BJ (cell line): ENCODE data around the gene NDUFS3. TPM values are rescaled to one million over a fixed set of nuclear protein-coding genes. Genes with fewer than 3 reads are reported as not detected.
"Not testable (repeated sequence)": the region's sequence is repeated elsewhere in the genome, so short reads cannot be mapped to it uniquely, and the experiment has no call there.

ENCODE experiments used
- CTCF ChIA-PET: fragments of 350-600 bp; formaldehyde crosslinking; extraction: SDS; loops from one replicate; lab custom pipeline; 2021; ENCODE audit warnings: antibody characterized with exemption, inconsistent platforms; lab: Yijun Ruan, JAX
- POLR2A ChIA-PET: fragments of 300-600 bp; sonication (Branson Sonifier 250); formaldehyde crosslinking; extraction: SDS; loops from one replicate; lab custom pipeline; 2021; ENCODE audit warnings: antibody characterized with exemption; lab: Charles Lee
- DNase-seq: peaks from one replicate; pipeline ENCODE4 v3.0.0-alpha.2; 2011; ENCODE audit warnings: low read depth
- H3K27me3 ChIP-seq: 2 replicates; pipeline ENCODE4 v1.6.0; 2011; ENCODE audit warnings: low read length; ENCODE audit not compliant: control insufficient read depth, insufficient read depth
- H3K36me3 ChIP-seq: 2 replicates; pipeline ENCODE4 v1.5.1; 2011; ENCODE audit warnings: low read length; ENCODE audit not compliant: control insufficient read depth, insufficient read depth
- H3K4me3 ChIP-seq: 2 replicates; pipeline ENCODE4 v1.5.1; 2011; ENCODE audit warnings: low read depth, mild to moderate bottlenecking, control low read depth, low read length
- polyA plus RNA-seq: library from polyadenylated mRNA; depleted of rRNA; stranded (reverse); fragments of >200 nt; gene quantifications from 2 replicates; pipeline ENCODE4 v1.2.3, GENCODE V29; 2011
- TF ChIP-seq, protein P1 (sequence below): IDR thresholded peaks from 2 replicates; pipeline ENCODE4 v1.5.1; 2011; ENCODE audit warnings: low read depth, mild to moderate bottlenecking, control low read depth, inconsistent platforms, low read length, moderate library complexity; ENCODE audit not compliant: insufficient read depth

Gene NDUFS3
- polyA plus RNA-seq, 1 experiment, result 98.0 TPM

DNA sequence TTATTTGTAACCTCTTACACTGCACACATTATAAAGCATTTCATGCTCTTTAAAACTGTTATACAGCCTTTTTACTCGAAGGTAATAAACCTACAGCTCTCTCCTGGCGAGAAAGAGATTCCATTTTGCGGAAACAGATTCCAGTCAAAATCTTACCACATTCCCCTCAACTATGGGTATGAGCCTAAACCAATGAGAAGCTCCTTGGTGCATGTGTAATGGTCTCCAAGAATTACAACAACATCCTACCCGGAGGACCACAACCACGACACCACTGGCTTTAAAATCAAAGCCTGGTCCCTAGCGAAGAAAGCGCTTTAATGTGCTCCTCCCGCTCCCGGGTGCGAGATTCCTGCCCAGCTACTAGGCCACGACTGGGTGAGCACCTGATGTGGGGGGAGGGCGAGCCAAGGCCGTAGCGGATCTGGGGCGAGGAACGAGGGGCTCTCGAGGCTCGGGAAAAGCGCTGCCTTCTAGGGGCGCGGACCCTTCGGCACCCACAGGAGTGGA is 26.8 kb upstream of the NDUFS3 start:
- TF ChIP-seq, protein P1, sequence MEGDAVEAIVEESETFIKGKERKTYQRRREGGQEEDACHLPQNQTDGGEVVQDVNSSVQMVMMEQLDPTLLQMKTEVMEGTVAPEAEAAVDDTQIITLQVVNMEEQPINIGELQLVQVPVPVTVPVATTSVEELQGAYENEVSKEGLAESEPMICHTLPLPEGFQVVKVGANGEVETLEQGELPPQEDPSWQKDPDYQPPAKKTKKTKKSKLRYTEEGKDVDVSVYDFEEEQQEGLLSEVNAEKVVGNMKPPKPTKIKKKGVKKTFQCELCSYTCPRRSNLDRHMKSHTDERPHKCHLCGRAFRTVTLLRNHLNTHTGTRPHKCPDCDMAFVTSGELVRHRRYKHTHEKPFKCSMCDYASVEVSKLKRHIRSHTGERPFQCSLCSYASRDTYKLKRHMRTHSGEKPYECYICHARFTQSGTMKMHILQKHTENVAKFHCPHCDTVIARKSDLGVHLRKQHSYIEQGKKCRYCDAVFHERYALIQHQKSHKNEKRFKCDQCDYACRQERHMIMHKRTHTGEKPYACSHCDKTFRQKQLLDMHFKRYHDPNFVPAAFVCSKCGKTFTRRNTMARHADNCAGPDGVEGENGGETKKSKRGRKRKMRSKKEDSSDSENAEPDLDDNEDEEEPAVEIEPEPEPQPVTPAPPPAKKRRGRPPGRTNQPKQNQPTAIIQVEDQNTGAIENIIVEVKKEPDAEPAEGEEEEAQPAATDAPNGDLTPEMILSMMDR, result no peak
- ChIA-PET POLR2A (no interaction called here), CTCF (interaction anchor here (0.5 to 5.7 kb wide), 6 partner anchors 12 to 184 kb away, joined by 3 to 45 read pairs (median 7); partner anchors contain the start of gene PTPMT1)
- Histone ChIP-seq H3K27me3 (no peaks in the 10 kb centered on the region), H3K36me3 (no peaks in the 10 kb centered on the region), H3K4me3 (peak overlapping the region; percentile 85)
- DNase-seq, result no peak

DNA sequence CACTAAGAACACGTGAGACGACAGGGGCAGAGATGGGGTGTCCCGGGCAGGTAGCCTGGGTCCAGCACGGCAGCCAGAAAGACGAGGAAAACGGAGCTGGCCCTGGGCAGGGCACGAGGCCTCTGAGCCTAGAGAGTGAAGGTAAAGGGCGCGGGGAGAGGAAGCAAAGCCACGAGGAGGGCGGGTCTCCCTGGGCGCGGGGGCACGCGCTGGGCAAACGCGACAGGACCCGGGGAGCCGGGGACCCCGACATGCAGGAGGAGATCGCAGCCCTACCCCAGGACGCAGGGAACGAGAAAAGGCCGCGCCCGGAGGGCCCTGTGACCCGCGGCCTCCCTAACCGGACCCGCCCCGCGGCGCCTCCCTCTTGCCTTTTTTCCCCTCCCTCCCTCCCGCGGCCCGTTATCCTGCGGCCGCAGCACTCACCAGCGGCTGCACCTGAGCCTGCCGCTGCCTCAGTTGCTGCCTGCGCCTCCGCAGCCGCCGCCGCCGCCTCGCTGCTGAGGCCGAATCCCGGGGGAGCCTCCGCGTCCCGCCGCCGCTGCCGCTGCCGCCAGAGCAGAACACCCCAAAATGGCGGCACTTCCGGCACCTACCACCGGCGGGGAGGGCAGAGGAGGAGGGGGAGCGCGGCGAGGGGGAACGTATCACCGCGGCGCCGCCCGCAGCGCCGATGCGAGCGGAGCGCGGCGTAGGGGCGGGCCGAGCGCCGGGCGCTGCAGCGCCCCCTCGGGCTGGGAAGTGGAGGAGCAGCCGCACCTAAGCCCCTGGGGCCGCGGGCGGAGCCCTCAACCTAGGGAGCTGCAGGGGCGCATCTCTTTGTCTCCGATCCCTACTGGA is 26.1 kb upstream of the NDUFS3 start, which contains the start of gene CELF1:
Gene CELF1 (minus strand): TSS at position 567 of the 840 bp plus-strand sequence. CDS start 53,609 bp downstream, outside the sequence.
- CTCF ChIA-PET, result interaction anchor here (0.5 to 5.7 kb wide), 13 partner anchors 12 to 183 kb away, joined by 3 to 45 read pairs (median 4); partner anchors contain the start of gene PTPMT1
- DNase-seq, result no peak
- H3K4me3 ChIP-seq, result peak within 1 kb of the TSS; percentile 85
- H3K27me3 ChIP-seq, result no peaks in the 10 kb centered on the region
- POLR2A ChIA-PET, result interaction anchor here (0.5 to 0.6 kb wide), 2 partner anchors 28 to 92 kb away, joined by 3 to 5 read pairs; no protein-coding TSS in a partner anchor
- no peaks in the 10 kb centered on the region for H3K36me3 ChIP-seq
- TF ChIP-seq, protein P1, result peak; percentile 65

DNA sequence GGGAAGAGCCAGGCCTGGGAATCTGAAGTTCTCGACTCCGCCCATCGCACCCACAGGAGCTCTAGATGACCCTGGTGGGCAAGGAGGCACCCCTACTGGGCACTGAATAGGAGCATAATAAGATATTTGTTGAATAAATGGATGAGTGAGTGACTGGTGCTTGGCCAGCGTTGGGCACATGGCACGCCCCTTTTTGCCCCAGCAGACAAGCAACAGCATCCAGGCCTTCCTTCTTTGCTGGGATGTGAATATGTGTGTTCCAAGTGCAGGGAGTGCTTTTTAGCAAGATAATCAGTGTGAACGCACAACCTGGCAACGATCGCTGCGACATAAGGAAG is 25.5 kb upstream of the NDUFS3 start:
- CTCF ChIA-PET, result interaction anchor here (0.6 to 5.7 kb wide), 11 partner anchors 11 to 118 kb away, joined by 3 to 45 read pairs (median 4); partner anchors contain the start of gene PTPMT1
- Histone ChIP-seq H3K4me3 (peak overlapping the region; percentile 31), H3K36me3 (no peaks in the 10 kb centered on the region), H3K27me3 (no peaks in the 10 kb centered on the region)
- POLR2A ChIA-PET, result interaction anchor here (0.6 kb wide), 1 partner anchor 28 kb away, joined by 5 read pairs; no protein-coding TSS in a partner anchor
- TF ChIP-seq, protein P1, result no peak
- no peak for DNase-seq

DNA sequence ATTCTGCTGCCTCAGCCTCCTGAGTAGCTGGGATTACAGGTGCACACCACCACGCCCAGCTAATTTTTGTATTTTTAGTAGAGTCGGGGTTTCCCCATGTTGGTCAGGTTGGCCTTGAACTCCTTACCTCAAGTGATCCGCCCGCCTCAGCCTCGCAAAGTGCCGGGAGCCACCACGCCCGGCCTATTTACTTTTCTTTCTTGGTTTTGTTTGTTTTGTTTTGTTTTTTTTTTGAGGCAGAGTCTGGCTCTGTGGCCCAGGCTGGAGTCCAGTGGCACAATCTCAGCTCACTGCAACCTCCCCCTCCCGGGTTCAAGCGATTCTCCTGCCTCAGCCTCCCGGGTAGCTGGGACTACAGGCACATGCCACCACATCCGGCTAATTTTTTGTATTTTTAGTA is 21.9 kb upstream of the NDUFS3 start:
- DNase-seq, H3K36me3 ChIP-seq, H3K27me3 ChIP-seq, H3K4me3 ChIP-seq: not testable (repeated sequence)
- ChIA-PET CTCF (interaction anchor here (1.2 kb wide), 1 partner anchor 17 kb away, joined by 3 read pairs; no protein-coding TSS in a partner anchor), POLR2A (interaction anchor here (0.6 kb wide), 1 partner anchor 26 kb away, joined by 3 read pairs; no protein-coding TSS in a partner anchor)

GRCh38 chr11:47558695-47559094 is 20.2 kb upstream of the NDUFS3 start:
- POLR2A ChIA-PET, result no interaction called here
- TF ChIP-seq, protein P1, result no peak
- Histone ChIP-seq H3K4me3 (no peak overlapping the region), H3K36me3 (no peaks in the 10 kb centered on the region), H3K27me3 (no peaks in the 10 kb centered on the region)
- CTCF ChIA-PET, result interaction anchor here (0.7 kb wide), 2 partner anchors 27 to 58 kb away, joined by 3 read pairs; no protein-coding TSS in a partner anchor
- no peak for DNase-seq
